Neural progenitor cell (in vitro differentiated cells): Measurements from ENCODE around the gene KCNIP1. TPM values are rescaled to one million over a fixed set of nuclear protein-coding genes. Genes with fewer than 3 reads are reported as not detected.

Source experiments
- DNase-seq: peaks from one replicate; pipeline ENCODE4 v3.0.0-alpha.2; 2016; ENCODE audit warnings: low spot score
- H2AFZ ChIP-seq: fragments of 200-600 bp; sonication (generic); replicated peaks from 2 replicates; pipeline ENCODE4 v1.6.1; 2016; ENCODE audit warnings: antibody characterized with exemption
- H3F3A ChIP-seq: fragments of 200-600 bp; sonication (generic); 2 replicates; pipeline ENCODE4 v1.6.1; 2016; ENCODE audit warnings: antibody characterized with exemption, low read depth
- H3K27ac ChIP-seq: fragments of 200-600 bp; sonication (generic); 2 replicates; pipeline ENCODE4 v1.5.1; 2016; ENCODE audit warnings: mild to moderate bottlenecking
- H3K27me3 ChIP-seq: fragments of 200-600 bp; sonication (generic); 2 replicates; pipeline ENCODE4 v1.6.1; 2016; ENCODE audit warnings: mild to moderate bottlenecking, moderate library complexity
- H3K36me3 ChIP-seq: fragments of 200-600 bp; sonication (generic); 2 replicates; pipeline ENCODE4 v1.5.1; 2016
- H3K4me1 ChIP-seq: fragments of 200-600 bp; sonication (generic); 2 replicates; pipeline ENCODE4 v1.6.1; 2016; ENCODE audit warnings: mixed run types
- H3K4me2 ChIP-seq: fragments of 200-600 bp; sonication (generic); 2 replicates; pipeline ENCODE4 v1.6.1; 2016
- H3K4me3 ChIP-seq: fragments of 200-600 bp; sonication (generic); 2 replicates; pipeline ENCODE4 v1.5.1; 2016
- H3K79me2 ChIP-seq: fragments of 200-600 bp; sonication (generic); 2 replicates; pipeline ENCODE4 v1.6.1; 2016; ENCODE audit warnings: low read depth
- H3K9ac ChIP-seq: fragments of 200-600 bp; sonication (generic); 2 replicates; pipeline ENCODE4 v1.6.1; 2016
- H3K9me3 ChIP-seq: fragments of 200-600 bp; sonication (generic); 2 replicates; pipeline ENCODE4 v1.5.1; 2016; ENCODE audit warnings: low read depth
- H4K20me1 ChIP-seq: fragments of 200-600 bp; sonication (generic); 2 replicates; pipeline ENCODE4 v1.6.1; 2016; ENCODE audit warnings: low read depth
- H3K27ac Mint-ChIP-seq: 3 replicates; pipeline ENCODE4 v1.8.0; 2021; ENCODE audit warnings: mixed read lengths
- H3K27me3 Mint-ChIP-seq: 2 replicates; pipeline ENCODE4 v1.8.0; 2022; ENCODE audit warnings: low read depth, mild to moderate bottlenecking, inconsistent platforms, moderate library complexity, mixed read lengths; ENCODE audit not compliant: insufficient read depth
- H3K36me3 Mint-ChIP-seq: 3 replicates; pipeline ENCODE4 v1.8.0; 2021; ENCODE audit warnings: mixed read lengths
- H3K4me1 Mint-ChIP-seq: 3 replicates; pipeline ENCODE4 v1.8.0; 2021; ENCODE audit warnings: mixed read lengths
- H3K4me3 Mint-ChIP-seq: 3 replicates; pipeline ENCODE4 v1.8.0; 2021; ENCODE audit warnings: mild to moderate bottlenecking, moderate library complexity, mixed read lengths
- H3K9me3 Mint-ChIP-seq: 3 replicates; pipeline ENCODE4 v1.8.0; 2020; ENCODE audit warnings: mixed read lengths
- CTCF ChIP-seq: fragments of 200-600 bp; sonication (generic); IDR thresholded peaks from 2 replicates; pipeline ENCODE4 v1.5.1; 2017; ENCODE audit warnings: antibody characterized with exemption, mild to moderate bottlenecking
- EZH2 ChIP-seq: fragments of 200-600 bp; sonication (generic); IDR thresholded peaks from 2 replicates; pipeline ENCODE4 v1.6.1; 2017; ENCODE audit warnings: antibody characterized with exemption, mild to moderate bottlenecking, moderate library complexity
- EZH2phosphoT487 ChIP-seq: fragments of 200-600 bp; sonication (generic); IDR thresholded peaks from 2 replicates; pipeline ENCODE4 v1.6.1; 2017; ENCODE audit warnings: antibody characterized with exemption
- total RNA-seq: library from RNA; depleted of rRNA; stranded (reverse); fragments of >200 nt; gene quantifications from 2 replicates; pipeline ENCODE4 v1.2.3, GENCODE V29; 2015; ENCODE audit warnings: low replicate concordance

KCNIP1 gene
- total RNA-seq, 1 donor from 2014 or later = 2.8 TPM

- no peaks in the 10 kb centered on the region for H3K36me3 ChIP-seq
- Mint-ChIP-seq H3K4me3 (no peak overlapping the region), H3K9me3 (peaks cover 8% of the 10 kb centered on the region), H3K27me3 (peaks cover 11% of the 10 kb centered on the region), H3K27ac (no peak overlapping the region), H3K36me3 (no peaks in the 10 kb centered on the region), H3K4me1 (peaks cover 13% of the 10 kb centered on the region)
- no peak overlapping the region for H3K9ac ChIP-seq
- H3K4me1 ChIP-seq = peaks cover 4% of the 10 kb centered on the region
- no peak for TF ChIP-seq EZH2phosphoT487
- no peak for TF ChIP-seq EZH2
- no peak for TF ChIP-seq CTCF
- no peak for DNase-seq
- no peak overlapping the region for H2AFZ ChIP-seq
- H4K20me1 ChIP-seq = no peaks in the 10 kb centered on the region
- no peaks in the 10 kb centered on the region for H3K79me2 ChIP-seq
- H3F3A ChIP-seq = peaks cover 10% of the 10 kb centered on the region
- no peak overlapping the region for H3K4me2 ChIP-seq
- no peaks in the 10 kb centered on the region for H3K9me3 ChIP-seq
- no peak overlapping the region for H3K4me3 ChIP-seq
- peaks cover 24% of the 10 kb centered on the region for H3K27me3 ChIP-seq
- no peak overlapping the region for H3K27ac ChIP-seq
Measured at GRCh38 chr5:170740551-170741205, 236.9 kb downstream of the KCNIP1 start.

- no peak overlapping the region for H2AFZ ChIP-seq
- H3K9ac ChIP-seq = no peak overlapping the region
- H3K27ac ChIP-seq = no peak overlapping the region
- H3K4me3 ChIP-seq = no peak overlapping the region
- H3K27me3 ChIP-seq = peaks cover 27% of the 10 kb centered on the region
- H3K9me3 ChIP-seq = no peaks in the 10 kb centered on the region
- no peak overlapping the region for H3K4me2 ChIP-seq
- H3K27me3 Mint-ChIP-seq = peaks cover 13% of the 10 kb centered on the region
- DNase-seq = no peak
- H3F3A ChIP-seq = peaks cover 10% of the 10 kb centered on the region
- H3K4me1 ChIP-seq = peaks cover 15% of the 10 kb centered on the region
- H4K20me1 ChIP-seq = no peaks in the 10 kb centered on the region
- peaks cover 23% of the 10 kb centered on the region for H3K4me1 Mint-ChIP-seq
- no peaks in the 10 kb centered on the region for H3K79me2 ChIP-seq
- H3K27ac Mint-ChIP-seq = no peak overlapping the region
- no peaks in the 10 kb centered on the region for H3K36me3 ChIP-seq
- no peaks in the 10 kb centered on the region for H3K36me3 Mint-ChIP-seq
- H3K4me3 Mint-ChIP-seq = no peak overlapping the region
- no peaks in the 10 kb centered on the region for H3K9me3 Mint-ChIP-seq
- TF ChIP-seq CTCF = no peak
- TF ChIP-seq EZH2 = no peak
- TF ChIP-seq EZH2phosphoT487 = no peak
Measured at GRCh38 chr5:170741801-170742200, 238.0 kb downstream of the KCNIP1 start.

- H3K27me3 ChIP-seq = peaks cover 27% of the 10 kb centered on the region
- no peaks in the 10 kb centered on the region for H3K79me2 ChIP-seq
- Mint-ChIP-seq H3K27ac (no peak overlapping the region), H3K4me1 (peaks cover 36% of the 10 kb centered on the region), H3K4me3 (no peak overlapping the region), H3K27me3 (peaks cover 19% of the 10 kb centered on the region), H3K9me3 (no peaks in the 10 kb centered on the region), H3K36me3 (no peaks in the 10 kb centered on the region)
- no peaks in the 10 kb centered on the region for H4K20me1 ChIP-seq
- H3K4me2 ChIP-seq = peak overlapping the region; percentile 87
- peaks cover 10% of the 10 kb centered on the region for H3F3A ChIP-seq
- H3K27ac ChIP-seq = no peak overlapping the region
- H3K4me1 ChIP-seq = peaks cover 16% of the 10 kb centered on the region
- TF ChIP-seq EZH2 (no peak), CTCF (no peak), EZH2phosphoT487 (no peak)
- H3K4me3 ChIP-seq = peak overlapping the region; percentile 47
- no peaks in the 10 kb centered on the region for H3K36me3 ChIP-seq
- H3K9ac ChIP-seq = no peak overlapping the region
- DNase-seq = no peak
- H3K9me3 ChIP-seq = no peaks in the 10 kb centered on the region
- H2AFZ ChIP-seq = peak overlapping the region; percentile 94
Measured at GRCh38 chr5:170743876-170744212, 240.0 kb downstream of the KCNIP1 start.
